HepG2 (cell line): ENCODE data around the gene GSC2. TPM values are rescaled to one million over a fixed set of nuclear protein-coding genes. Genes with fewer than 3 reads are reported as not detected.

Experiments
- ATAC-seq: fragments of 200-7000 bp; cut with Tn5 transposase; 3 replicates; pipeline ENCODE4 v1.9.1; 2020; ENCODE audit warnings: mild to moderate bottlenecking, moderate library complexity
- BruUV-seq: library from RNA; stranded (reverse); fragments of 400-500 nt; replicated peaks from 2 replicates; lab custom pipeline; 2021; lab: Mats Ljungman, UMichigan
- CTCF ChIA-PET: fragments of 300-600 bp; formaldehyde crosslinking; extraction: SDS; loops from one replicate; lab custom pipeline; 2021; ENCODE audit warnings: low total read pairs, inconsistent platforms, low intra/inter-chr PET ratio; lab: Yijun Ruan, JAX
- POLR2A ChIA-PET: fragments of 350-600 bp; sonication (Branson Sonifier 250); formaldehyde crosslinking; loops from one replicate; lab custom pipeline; 2020; ENCODE audit warnings: antibody characterized with exemption, inconsistent platforms; lab: Yijun Ruan, JAX
- DNase-seq: peaks from one replicate; pipeline ENCODE4 v3.0.0-alpha.2; 2015; ENCODE audit warnings: low spot score
- FAIRE-seq: peaks from 3 replicates; lab custom pipeline; 2011; peaks lifted over from hg19 to GRCh38; lab: Jason Lieb, UNC
- H2AFZ ChIP-seq: one replicate; pipeline ENCODE4 v1.6.1; 2011; ENCODE audit warnings: low read length, inconsistent platforms
- H3K27ac ChIP-seq: fragments of 300-600 bp; 3 replicates; pipeline ENCODE4 v1.8.0; 2011; ENCODE audit warnings: mixed run types, mild to moderate bottlenecking, mixed read lengths, low read length, inconsistent platforms; ENCODE audit not compliant: insufficient read depth; ENCODE audit errors: extremely low read length
- H3K27me3 ChIP-seq, 2 experiments: fragments of 200-600 bp in 1 of 2; 2 replicates in 1 of 2; 3 replicates in 1 of 2; pipeline versions ENCODE4 v1.6.0 to v1.8.0; 2011; ENCODE audit warnings: low read length in 2 of 2, mild to moderate bottlenecking in 2 of 2, moderate library complexity in 2 of 2, inconsistent platforms in 1 of 2; ENCODE audit not compliant: insufficient read depth in 2 of 2, control insufficient read depth in 1 of 2
- H3K36me3 ChIP-seq, 2 experiments: fragments of 200-600 bp in 1 of 2; replicated peaks in 1 of 2; 2 replicates in 1 of 2; 3 replicates in 1 of 2; pipeline versions ENCODE4 v1.5.1 to v1.8.0; 2011; ENCODE audit warnings: low read length in 2 of 2, inconsistent platforms in 1 of 2; ENCODE audit not compliant: insufficient read depth in 2 of 2, control insufficient read depth in 1 of 2
- H3K4me1 ChIP-seq: 2 replicates; pipeline ENCODE4 v1.5.1; 2012; ENCODE audit warnings: low read length, inconsistent platforms; ENCODE audit not compliant: insufficient read depth
- H3K4me2 ChIP-seq: 2 replicates; pipeline ENCODE4 v1.6.0; 2011; ENCODE audit warnings: low read depth, low read length, inconsistent platforms
- H3K4me3 ChIP-seq, 3 experiments: fragments of 200-600 bp in 1 of 3; sonication (generic), shearing (Covaris generic) in 1 of 3; replicated peaks in 1 of 3; 2 replicates each; pipeline ENCODE4 v1.5.1; 2011 to 2016; ENCODE audit warnings: low read length in 3 of 3, inconsistent platforms in 2 of 3, low read depth in 2 of 3, mild to moderate bottlenecking in 2 of 3, control low read depth in 1 of 3, mixed read lengths in 1 of 3; ENCODE audit not compliant: insufficient read depth in 1 of 3
- H3K79me2 ChIP-seq: one replicate; pipeline ENCODE4 v1.6.1; 2011; ENCODE audit warnings: low read length, inconsistent platforms; ENCODE audit not compliant: insufficient read depth
- H3K9ac ChIP-seq: 2 replicates; pipeline ENCODE4 v1.6.0; 2011; ENCODE audit warnings: mild to moderate bottlenecking, low read depth, low read length, inconsistent platforms; ENCODE audit not compliant: insufficient read depth
- H3K9me3 ChIP-seq: 2 replicates; pipeline ENCODE4 v1.5.1; 2012; ENCODE audit warnings: mild to moderate bottlenecking, low read length
- H4K20me1 ChIP-seq: 2 replicates; pipeline ENCODE4 v1.6.0; 2011; ENCODE audit warnings: inconsistent platforms, mild to moderate bottlenecking, low read length, moderate library complexity; ENCODE audit not compliant: insufficient read depth
- KLF13 ChIP-seq: sonication (generic); formaldehyde crosslinking; IDR thresholded peaks from 2 replicates; pipeline ENCODE4 v1.4.0; 2020; ENCODE audit warnings: mild to moderate bottlenecking, missing genetic modification reagents
- MATR3 ChIP-seq: sonication (generic); formaldehyde crosslinking; IDR thresholded peaks from 2 replicates; pipeline ENCODE4 v1.4.0; 2020; ENCODE audit warnings: missing genetic modification reagents
- PHF20 ChIP-seq: sonication (generic); formaldehyde crosslinking; IDR thresholded peaks from 2 replicates; pipeline ENCODE4 v1.5.0; 2020; ENCODE audit warnings: mild to moderate bottlenecking, missing genetic modification reagents
- RFX3 ChIP-seq: IDR thresholded peaks from 2 replicates; pipeline ENCODE4 v1.6.1; 2016; ENCODE audit warnings: missing biosample characterization, missing genetic modification reagents
- SP1 ChIP-seq, 2 experiments: fragments of 450-650 bp in 1 of 2; sonication (generic) in 1 of 2; formaldehyde crosslinking in 1 of 2; IDR thresholded peaks; 2 replicates each; pipeline versions ENCODE4 v1.4.0 to v1.6.1; 2016 to 2020; ENCODE audit warnings: missing genetic modification reagents in 1 of 2
- SSRP1 ChIP-seq: IDR thresholded peaks from 2 replicates; pipeline ENCODE4 v1.6.1; 2016; ENCODE audit warnings: control low read depth
- TARDBP ChIP-seq: sonication (generic); formaldehyde crosslinking; IDR thresholded peaks from 2 replicates; pipeline ENCODE4 v1.8.0; 2022; ENCODE audit warnings: mild to moderate bottlenecking, missing genetic modification reagents
- THAP11 ChIP-seq: IDR thresholded peaks from 2 replicates; pipeline ENCODE4 v1.6.1; 2016; ENCODE audit warnings: missing biosample characterization, missing genetic modification reagents
- UBTF ChIP-seq: sonication (generic); formaldehyde crosslinking; IDR thresholded peaks from 2 replicates; pipeline ENCODE4 v1.4.0; 2020; ENCODE audit warnings: mild to moderate bottlenecking, missing genetic modification reagents
- ZKSCAN8 ChIP-seq: IDR thresholded peaks from 2 replicates; pipeline ENCODE4 v1.6.1; 2016; ENCODE audit warnings: borderline replicate concordance, missing genetic modification reagents, missing compliant biosample characterization
- ZNF33B ChIP-seq: sonication (generic); formaldehyde crosslinking; IDR thresholded peaks from 2 replicates; pipeline ENCODE4 v1.5.1; 2020; ENCODE audit warnings: mild to moderate bottlenecking, missing genetic modification reagents
- ZNF354B ChIP-seq: sonication (generic); formaldehyde crosslinking; IDR thresholded peaks from 2 replicates; pipeline ENCODE4 v1.8.0; 2022; ENCODE audit warnings: mild to moderate bottlenecking, missing genetic modification reagents
- ZNF496 ChIP-seq: sonication (generic); formaldehyde crosslinking; IDR thresholded peaks from 2 replicates; pipeline ENCODE4 v1.8.1; 2023; ENCODE audit warnings: mild to moderate bottlenecking, moderate library complexity, missing genetic modification reagents; ENCODE audit not compliant: insufficient replicate concordance
- ZNF7 ChIP-seq: IDR thresholded peaks from 2 replicates; pipeline ENCODE4 v1.6.1; 2016; ENCODE audit warnings: missing biosample characterization, missing genetic modification reagents
- WGBS: methylation state at CpG from one replicate; pipeline ENCODE4 v1.1.6; 2017; ENCODE audit warnings: low lambda C conversion rate; 5-methylcytosine and 5-hydroxymethylcytosine counted together
- in situ Hi-C: cut with HindIII; loops from 2 replicates; pipeline ENCODE4 v1.10.0; 2017; ENCODE audit warnings: low pct_unique_long_range_greater_than_20kb; ENCODE audit not compliant: extremely low pct_ligation_motif_present
- intact Hi-C: fragments of 100-400 bp; cut with micrococcal nuclease; formaldehyde crosslinking; loops from one replicate; pipeline ENCODE4 v1.10.0; 2022; ENCODE audit not compliant: unreplicated experiment
- polyA plus RNA-seq, 8 experiments: library from polyadenylated mRNA; depleted of rRNA in 3 of 8; stranded (reverse) in 7 of 8; unstranded in 1 of 8; fragments of >200 nt; fragmentation: Illumina TruSeq in 4 of 8; extraction: Trizol in 4 of 8; gene quantifications; 2 replicates each; pipeline versions ENCODE4 v1.2.1 to v1.2.3, GENCODE V29; 2011 to 2016; ENCODE audit warnings: low read depth in 4 of 8, missing spikeins in 1 of 8, mixed read lengths in 1 of 8; ENCODE audit not compliant: insufficient read depth in 1 of 8
- total RNA-seq, 5 experiments: library from RNA; depleted of rRNA; stranded (reverse); fragments of >200 nt; fragmentation: Illumina TruSeq; extraction: Trizol; gene quantifications; 2 replicates each; pipeline ENCODE4 v1.2.3, GENCODE V29; 2016; ENCODE audit warnings: low read depth in 1 of 5
- TF ChIP-seq, protein P1 (sequence below): IDR thresholded peaks from 2 replicates; pipeline ENCODE4 v1.6.1; 2016; ENCODE audit warnings: mild to moderate bottlenecking, missing biosample characterization, missing genetic modification reagents

Gene GSC2
- total and polyA plus RNA-seq, 2 of the 13 experiments (the other 11 are each of a cell fraction or from before 2014, with no cell fraction given), result not detected

- intact Hi-C loops, result no loop called here
- Histone ChIP-seq H3K4me2 (no peak overlapping the region), H3K4me1 (no peaks in the 10 kb centered on the region), H3K79me2 (no peaks in the 10 kb centered on the region), H3K36me3 (peaks cover 0 to 2% of the 10 kb centered on the region in 2 experiments; a peak in 3 of 5 replicates), H2AFZ (no peak overlapping the region), H4K20me1 (no peaks in the 10 kb centered on the region), H3K9me3 (no peaks in the 10 kb centered on the region), H3K9ac (no peak overlapping the region), H3K27me3 (no peaks in the 10 kb centered on the region), H3K27ac (no peak overlapping the region), H3K4me3 (no peak overlapping the region)
- FAIRE-seq (no peak), DNase-seq (no peak), ATAC-seq (no peak)
- TF ChIP-seq MATR3 (CRISPR knock-in tag), result no peak
- TF ChIP-seq, protein P1, sequence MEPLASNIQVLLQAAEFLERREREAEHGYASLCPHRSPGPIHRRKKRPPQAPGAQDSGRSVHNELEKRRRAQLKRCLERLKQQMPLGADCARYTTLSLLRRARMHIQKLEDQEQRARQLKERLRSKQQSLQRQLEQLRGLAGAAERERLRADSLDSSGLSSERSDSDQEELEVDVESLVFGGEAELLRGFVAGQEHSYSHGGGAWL (CRISPR knock-in tag), result no peak
- no peak for TF ChIP-seq SP1 (IDR thresholded peaks at IDR 0.05)
- no peak for TF ChIP-seq SP1 (CRISPR knock-in tag; IDR thresholded peaks at IDR 0.05)
- no peak for TF ChIP-seq PHF20 (CRISPR knock-in tag)
- no peak for TF ChIP-seq UBTF (CRISPR knock-in tag)
- TF ChIP-seq ZNF496 (CRISPR knock-in tag), result no peak
- TF ChIP-seq RFX3 (CRISPR knock-in tag), result no peak
- no peak for TF ChIP-seq THAP11
- TF ChIP-seq ZNF7 (CRISPR knock-in tag), result no peak
- no peak for TF ChIP-seq SSRP1 (CRISPR knock-in tag)
- TF ChIP-seq TARDBP (CRISPR knock-in tag), result no peak
- no peak for TF ChIP-seq ZNF33B (CRISPR knock-in tag)
- no peak for TF ChIP-seq ZNF354B (CRISPR knock-in tag)
- no peak for TF ChIP-seq ZKSCAN8 (CRISPR knock-in tag)
- no peak for TF ChIP-seq KLF13 (CRISPR knock-in tag)
- in situ Hi-C loops, result no loop called here
- ChIA-PET POLR2A (interaction anchor here (1.9 kb wide), 1 partner anchor 19 kb away, joined by 4 read pairs; the partner anchor contains the start of gene SLC25A1), CTCF (no interaction called here)
- BruUV-seq, result no TSS peak
- WGBS, result 89% methylated on average over 11 of the region's 11 CpGs
These were observed 46.9 kb upstream of the GSC2 start for GRCh38 chr22:19196841-19197612.
